ENCODE results near the gene PRDX6.

DNA sequence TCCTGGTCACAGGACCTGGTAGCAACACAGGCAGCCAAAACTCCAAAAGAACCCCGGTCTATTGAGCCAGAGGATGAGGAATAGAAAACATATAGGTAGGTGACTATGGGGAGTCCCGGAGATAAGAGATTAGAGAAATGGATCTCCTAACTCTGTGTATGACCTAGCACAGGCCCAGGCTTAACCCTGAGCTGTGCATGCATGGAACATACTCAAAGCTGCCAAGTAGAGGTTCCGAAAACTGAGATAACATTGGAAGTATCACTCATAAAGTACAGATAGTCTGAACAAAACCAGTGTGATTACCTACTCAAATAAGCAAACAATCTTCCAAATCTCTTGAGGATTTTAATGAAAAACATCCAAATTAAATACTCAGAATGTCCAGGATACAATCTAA lies 31.5 kb upstream of the PRDX6 start:
- no peak for TF ChIP-seq POLR2A (IDR thresholded peaks at IDR 0.05)
- TF ChIP-seq CTCF (IDR thresholded peaks at IDR 0.05) = no peak
